PC-9 (cell line): ENCODE data around the gene HLA-DRB1.

Experiments
- EZH2 ChIP-seq: fragments of 200-600 bp; sonication (generic); IDR thresholded peaks from 2 replicates; pipeline ENCODE4 v1.8.0; 2017; ENCODE audit warnings: antibody characterized with exemption, low read depth
- TF ChIP-seq, protein P1 (sequence below): fragments of 200-600 bp; sonication (generic); conservative IDR thresholded peaks from 2 replicates; pipeline ENCODE4 v1.6.1; 2017; ENCODE audit warnings: mixed run types, antibody characterized with exemption, mild to moderate bottlenecking, moderate library complexity

DNA sequence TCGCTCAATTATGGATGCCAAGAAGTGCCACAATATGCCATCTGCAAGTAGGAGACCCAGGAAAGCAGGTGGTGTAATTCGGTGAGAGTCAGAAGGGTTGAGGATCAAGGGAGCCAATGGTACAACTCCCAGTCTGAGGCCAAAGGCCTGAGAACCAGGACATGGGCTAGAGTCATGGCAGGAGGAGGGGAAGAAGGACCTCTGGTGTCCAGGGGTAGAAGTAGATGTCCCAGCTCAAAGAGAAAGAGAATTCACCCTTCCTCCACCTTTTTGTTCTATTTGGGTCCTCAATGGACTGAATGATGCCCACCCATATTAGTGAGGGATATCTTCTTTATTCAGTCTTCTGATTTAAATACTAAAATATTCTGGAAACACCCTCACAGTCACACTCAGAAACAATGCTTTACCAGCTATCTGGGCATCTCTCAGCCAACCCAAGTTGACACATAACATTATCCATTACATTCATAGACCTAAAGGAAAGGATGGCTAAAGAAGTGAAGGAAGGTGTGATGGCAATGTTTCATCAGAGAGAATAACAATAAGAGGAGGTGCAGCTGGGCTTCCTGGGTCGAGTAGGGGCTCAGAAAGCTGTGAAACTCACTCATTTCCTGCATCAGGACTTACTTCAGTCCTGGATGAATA is 26.4 kb upstream of the HLA-DRB1 start:
- TF ChIP-seq, protein P1, sequence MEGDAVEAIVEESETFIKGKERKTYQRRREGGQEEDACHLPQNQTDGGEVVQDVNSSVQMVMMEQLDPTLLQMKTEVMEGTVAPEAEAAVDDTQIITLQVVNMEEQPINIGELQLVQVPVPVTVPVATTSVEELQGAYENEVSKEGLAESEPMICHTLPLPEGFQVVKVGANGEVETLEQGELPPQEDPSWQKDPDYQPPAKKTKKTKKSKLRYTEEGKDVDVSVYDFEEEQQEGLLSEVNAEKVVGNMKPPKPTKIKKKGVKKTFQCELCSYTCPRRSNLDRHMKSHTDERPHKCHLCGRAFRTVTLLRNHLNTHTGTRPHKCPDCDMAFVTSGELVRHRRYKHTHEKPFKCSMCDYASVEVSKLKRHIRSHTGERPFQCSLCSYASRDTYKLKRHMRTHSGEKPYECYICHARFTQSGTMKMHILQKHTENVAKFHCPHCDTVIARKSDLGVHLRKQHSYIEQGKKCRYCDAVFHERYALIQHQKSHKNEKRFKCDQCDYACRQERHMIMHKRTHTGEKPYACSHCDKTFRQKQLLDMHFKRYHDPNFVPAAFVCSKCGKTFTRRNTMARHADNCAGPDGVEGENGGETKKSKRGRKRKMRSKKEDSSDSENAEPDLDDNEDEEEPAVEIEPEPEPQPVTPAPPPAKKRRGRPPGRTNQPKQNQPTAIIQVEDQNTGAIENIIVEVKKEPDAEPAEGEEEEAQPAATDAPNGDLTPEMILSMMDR, result no peak
- no peak for TF ChIP-seq EZH2
